Measurements from ENCODE around the gene RAG2. TPM values are rescaled to one million over a fixed set of nuclear protein-coding genes. Genes with fewer than 3 reads are reported as not detected.

The RAG2 gene
- total RNA-seq, 1 donor from 2014 or later = not detected

- Histone ChIP-seq H3K4me3 (no peak overlapping the region), H3K9me3 (no peaks in the 10 kb centered on the region), H3K4me1 (no peaks in the 10 kb centered on the region), H3K27me3 (no peaks in the 10 kb centered on the region), H3K27ac (no peak overlapping the region), H3K36me3 (no peaks in the 10 kb centered on the region)
- DNase-seq = no peak
- intact Hi-C loops (cut with DNase I) = no loop called here
- no peak for TF ChIP-seq CTCF (IDR thresholded peaks at IDR 0.05)
- no peak for ATAC-seq
Measured at GRCh38 chr11:36608491-36609199, 10.6 kb upstream of the RAG2 start.

- H3K4me3 ChIP-seq = no peak overlapping the region
- ATAC-seq (no peak), DNase-seq (no peak)
- no peaks in the 10 kb centered on the region for H3K4me1 ChIP-seq
- H3K36me3 ChIP-seq = no peaks in the 10 kb centered on the region
- no peaks in the 10 kb centered on the region for H3K27me3 ChIP-seq
- no peak for TF ChIP-seq CTCF (IDR thresholded peaks at IDR 0.05)
- H3K27ac ChIP-seq = no peak overlapping the region
- intact Hi-C loops (cut with DNase I) = no loop called here
- H3K9me3 ChIP-seq = no peaks in the 10 kb centered on the region
Measured at GRCh38 chr11:36605221-36606216, 7.5 kb upstream of the RAG2 start.

GRCh38 chr11:36602135-36602534 lies 4.1 kb upstream of the RAG2 start:
- Histone ChIP-seq H3K9me3 (no peaks in the 10 kb centered on the region), H3K27me3 (no peaks in the 10 kb centered on the region), H3K4me1 (no peaks in the 10 kb centered on the region), H3K27ac (no peak overlapping the region), H3K4me3 (no peak overlapping the region), H3K36me3 (no peaks in the 10 kb centered on the region)
- DNase-seq = no peak
- ATAC-seq = no peak
- intact Hi-C loops (cut with DNase I) = no loop called here
- no peak for TF ChIP-seq CTCF (IDR thresholded peaks at IDR 0.05)

GRCh38 chr11:36601155-36601554 lies 3.1 kb upstream of the RAG2 start:
- ATAC-seq (no peak), DNase-seq (no peak)
- Histone ChIP-seq H3K36me3 (no peaks in the 10 kb centered on the region), H3K27ac (no peak overlapping the region), H3K27me3 (no peaks in the 10 kb centered on the region), H3K4me1 (no peaks in the 10 kb centered on the region), H3K4me3 (no peak overlapping the region), H3K9me3 (no peaks in the 10 kb centered on the region)
- no peak for TF ChIP-seq CTCF (IDR thresholded peaks at IDR 0.05)
- intact Hi-C loops (cut with DNase I) = no loop called here

- DNase-seq (no peak), ATAC-seq (no peak)
- Histone ChIP-seq H3K9me3 (no peaks in the 10 kb centered on the region), H3K4me1 (peaks cover 4% of the 10 kb centered on the region), H3K27ac (no peak overlapping the region), H3K36me3 (no peaks in the 10 kb centered on the region), H3K27me3 (no peaks in the 10 kb centered on the region), H3K4me3 (no peak overlapping the region)
- intact Hi-C loops (cut with DNase I) = no loop called here
- TF ChIP-seq CTCF (IDR thresholded peaks at IDR 0.05) = no peak
Measured at GRCh38 chr11:36600180-36600579, 2.1 kb upstream of the RAG2 start.

All from upper lobe of right lung (tissue), 1 donor.